Measurements from ENCODE around the gene OR2V1. TPM values are rescaled to one million over a fixed set of nuclear protein-coding genes. Genes with fewer than 3 reads are reported as not detected.
"Not testable (repeated sequence)": the region's sequence is repeated elsewhere in the genome, so short reads cannot be mapped to it uniquely, and the experiment has no call there.

Gene OR2V1
- total RNA-seq, 1 donor from 2014 or later, result not detected

DNA sequence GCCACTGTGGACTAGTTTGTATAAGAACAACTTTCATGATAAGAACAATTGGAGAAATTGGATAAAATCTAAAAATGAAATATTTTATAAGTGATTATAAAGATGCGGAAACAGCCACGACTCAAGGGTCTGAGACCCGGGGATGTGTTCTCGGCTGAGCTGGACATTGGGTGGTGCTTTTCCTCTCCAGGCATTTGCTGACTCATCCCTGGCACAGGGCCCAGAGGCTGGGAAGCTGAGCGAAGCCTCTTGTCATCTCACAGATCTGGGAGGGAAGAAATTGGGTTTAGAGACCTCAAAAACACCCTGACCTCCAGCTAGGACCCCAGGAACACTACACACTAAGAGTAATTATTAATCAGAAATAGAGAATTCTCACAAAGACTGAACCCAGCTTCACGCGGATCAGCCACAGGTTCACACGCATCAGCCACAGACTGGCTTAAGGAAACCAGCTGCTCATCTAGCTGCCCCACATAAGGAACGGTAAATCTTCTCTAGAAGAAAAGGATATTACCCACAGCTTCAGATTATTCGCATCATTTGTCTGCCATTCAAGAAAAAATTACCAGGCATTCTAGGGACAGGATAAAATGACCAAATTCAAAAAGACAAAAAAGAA, 2.8 kb upstream of the OR2V1 start:
- intact Hi-C loops (cut with DNase I), result no loop called here
- peak; percentile 84 for DNase-seq (ENCODE audit: low spot score)

DNA sequence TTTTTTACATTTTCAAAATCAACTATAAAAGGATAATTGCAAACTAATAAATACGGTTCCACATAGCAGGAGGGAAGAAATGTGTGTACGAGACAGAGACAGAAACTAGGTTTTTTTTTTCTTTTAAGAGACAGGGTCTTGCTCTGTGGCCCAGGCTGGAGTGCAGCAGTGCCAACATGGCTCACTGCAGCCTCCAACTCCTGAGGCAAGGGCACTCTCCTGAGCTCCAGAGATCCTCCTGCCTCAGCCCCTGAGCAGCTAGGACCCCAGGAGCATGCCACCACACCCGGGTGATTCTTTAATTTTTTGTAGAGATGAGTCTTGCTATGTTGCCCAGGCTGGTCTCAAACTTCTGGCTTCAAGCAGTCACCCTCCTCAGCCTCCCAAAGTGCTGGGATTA, 2.1 kb upstream of the OR2V1 start:
- intact Hi-C loops (cut with DNase I), result no loop called here
- DNase-seq (ENCODE audit: low spot score), result no peak

DNA sequence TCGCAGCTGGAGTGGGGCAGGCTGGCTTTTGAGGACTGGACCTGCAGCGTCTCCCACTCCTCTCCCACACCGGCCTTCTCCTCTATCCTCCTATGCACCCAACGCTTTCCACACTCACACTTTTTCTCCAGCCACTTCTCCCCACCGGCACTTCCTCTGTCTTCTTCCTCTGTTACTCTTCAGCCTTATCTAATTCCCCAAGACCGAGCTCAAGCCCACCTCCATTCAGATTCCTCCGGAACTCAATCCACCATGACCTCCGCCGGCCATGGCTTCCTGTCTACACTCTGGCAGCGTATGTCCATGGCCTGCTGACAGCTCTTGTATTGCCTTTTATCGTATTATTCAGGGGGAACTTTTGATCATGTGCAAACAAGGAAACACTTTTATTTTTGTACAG, 545 bp upstream of the OR2V1 start:
- intact Hi-C loops (cut with DNase I), result no loop called here
- DNase-seq (ENCODE audit: low spot score), result no peak

DNA sequence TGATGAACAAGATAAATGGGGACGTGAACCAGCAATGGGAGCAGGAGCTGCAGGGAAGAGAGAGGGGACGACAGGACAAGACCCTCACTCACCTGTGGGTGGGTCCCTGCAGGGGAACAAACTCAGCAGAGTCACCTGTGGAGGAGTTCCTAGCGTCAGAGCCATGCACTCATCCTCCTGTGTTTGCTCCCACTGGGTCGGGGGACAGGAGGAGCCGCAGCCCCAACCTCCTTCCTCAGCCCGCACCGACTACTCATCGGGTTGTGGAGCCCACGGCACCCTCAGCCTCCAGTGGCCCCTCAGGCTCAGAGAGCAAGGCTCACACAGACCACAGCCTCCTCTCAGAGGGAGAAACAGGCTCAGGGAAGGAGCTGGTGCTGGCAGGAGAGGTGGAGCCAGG, 888 bp downstream of the OR2V1 start:
- intact Hi-C loops (cut with DNase I); DNase-seq (ENCODE audit: low spot score): not testable (repeated sequence)

DNA sequence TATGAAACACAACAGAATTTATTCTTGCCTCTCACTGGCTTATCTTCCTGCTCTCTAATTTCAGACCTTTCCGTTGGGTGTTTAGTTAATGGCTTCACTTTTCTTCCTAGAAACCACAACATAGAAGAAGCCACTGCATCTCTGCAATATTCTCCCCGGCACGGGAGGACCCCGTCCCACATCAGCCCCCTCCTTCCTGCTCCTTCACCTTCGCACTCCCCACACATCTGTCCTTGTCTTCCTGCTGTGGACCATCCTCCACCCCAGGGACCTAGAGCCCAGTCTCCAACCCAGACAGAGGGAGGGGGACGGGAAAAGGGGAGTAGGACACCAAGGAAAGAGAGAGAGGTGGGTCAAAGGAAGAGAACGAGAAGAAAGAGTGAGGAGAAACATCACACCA, 1.4 kb downstream of the OR2V1 start:
- DNase-seq (ENCODE audit: low spot score), result no peak
- intact Hi-C loops (cut with DNase I), result no loop called here

DNA sequence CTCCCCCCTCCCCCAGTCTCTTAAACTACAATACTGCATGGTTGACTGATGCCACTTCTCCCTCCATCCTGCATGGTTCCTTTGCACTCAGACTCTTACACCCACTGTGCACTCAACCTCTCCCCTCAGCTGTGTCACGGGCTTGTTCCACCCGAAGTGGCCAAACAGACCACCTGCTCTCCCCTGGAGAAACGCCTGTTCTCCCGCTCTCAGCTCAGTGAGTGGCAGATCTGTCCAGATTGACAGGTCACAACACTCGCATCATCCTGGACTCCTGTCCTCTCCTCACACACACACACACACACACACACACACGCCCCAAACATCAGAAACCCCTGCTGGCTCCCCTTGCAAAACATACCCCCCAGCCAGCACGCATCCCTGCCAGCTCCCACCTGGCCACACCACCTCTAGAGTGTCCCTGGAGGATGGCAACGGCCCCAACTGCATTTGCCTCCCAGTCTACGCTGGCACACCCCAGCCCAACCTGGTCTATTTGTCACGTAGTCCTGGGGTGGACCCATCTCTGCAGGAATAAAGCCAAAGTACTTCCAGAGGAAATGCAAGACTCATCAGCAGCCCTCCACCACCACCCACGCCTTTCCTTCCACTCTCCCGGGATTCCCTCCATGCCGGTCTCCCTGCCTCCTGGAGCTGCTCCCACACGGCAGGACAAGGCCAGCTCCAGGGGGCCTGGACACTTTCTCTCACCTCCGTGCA, 2.9 kb downstream of the OR2V1 start:
- no peak for DNase-seq (ENCODE audit: low spot score)
- intact Hi-C loops (cut with DNase I), result no loop called here

DNA sequence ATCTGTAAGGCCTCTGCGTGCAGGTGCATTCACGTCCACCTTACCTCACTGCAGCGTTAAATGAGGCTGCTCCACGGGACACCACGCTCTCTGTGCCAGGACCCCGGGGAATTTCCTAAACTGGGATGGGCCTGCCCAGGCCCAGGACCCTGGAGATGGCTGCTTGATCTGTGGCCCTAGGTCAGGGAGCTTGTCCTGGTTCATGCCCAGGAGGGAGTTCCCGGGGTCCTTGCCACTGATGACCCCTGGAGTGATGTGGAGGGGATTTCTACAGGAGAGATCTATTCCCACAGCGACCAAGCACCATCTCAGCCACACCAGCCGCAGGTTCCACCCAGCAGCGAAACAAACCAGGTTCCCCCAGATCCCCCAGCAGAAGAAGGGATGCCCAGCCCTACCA, 3.5 kb downstream of the OR2V1 start:
- no peak for DNase-seq (ENCODE audit: low spot score)
- intact Hi-C loops (cut with DNase I), result no loop called here

DNA sequence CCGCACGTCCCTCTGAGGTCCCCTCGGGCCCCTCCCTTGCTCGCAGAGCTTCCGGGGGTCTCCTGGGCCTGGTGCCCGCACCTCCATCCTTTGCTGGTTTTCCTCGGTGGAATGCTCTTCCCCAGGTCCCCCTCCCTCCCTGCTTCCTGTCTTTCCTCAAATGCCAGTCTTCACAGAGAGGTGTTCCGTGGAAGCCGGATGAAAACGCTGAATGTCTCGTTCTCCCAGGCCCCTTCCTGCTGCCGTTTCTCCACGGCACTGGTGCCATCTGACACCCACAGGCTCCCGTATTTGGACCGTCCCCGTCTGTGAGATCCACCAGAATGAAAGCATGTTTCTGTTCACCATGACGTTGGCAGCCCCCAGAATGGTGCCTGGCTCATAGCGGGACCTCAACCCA, 4.1 kb downstream of the OR2V1 start:
- no peak for DNase-seq (ENCODE audit: low spot score)
- intact Hi-C loops (cut with DNase I), result no loop called here

DNA sequence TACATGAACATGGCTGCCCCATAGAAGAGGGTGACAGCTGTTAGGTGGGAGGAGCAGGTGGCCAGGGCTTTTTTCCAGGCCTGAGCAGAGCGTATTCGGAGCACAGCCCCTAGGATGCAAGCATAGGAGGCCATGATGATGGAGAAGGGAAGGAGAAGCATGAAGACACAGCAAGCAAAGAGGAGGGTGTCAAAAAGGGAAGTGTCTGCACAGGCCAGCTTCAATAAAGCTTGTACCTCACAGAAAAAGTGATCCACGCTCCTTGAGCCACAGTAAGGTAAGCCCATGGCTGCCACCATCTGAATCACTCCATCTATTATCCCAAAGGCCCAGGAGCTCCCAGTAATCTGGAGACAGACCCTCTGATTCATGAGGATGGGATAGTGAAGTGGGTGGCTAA, 6.4 kb downstream of the OR2V1 start:
- intact Hi-C loops (cut with DNase I), result no loop called here
- DNase-seq (ENCODE audit: low spot score), result no peak

DNA sequence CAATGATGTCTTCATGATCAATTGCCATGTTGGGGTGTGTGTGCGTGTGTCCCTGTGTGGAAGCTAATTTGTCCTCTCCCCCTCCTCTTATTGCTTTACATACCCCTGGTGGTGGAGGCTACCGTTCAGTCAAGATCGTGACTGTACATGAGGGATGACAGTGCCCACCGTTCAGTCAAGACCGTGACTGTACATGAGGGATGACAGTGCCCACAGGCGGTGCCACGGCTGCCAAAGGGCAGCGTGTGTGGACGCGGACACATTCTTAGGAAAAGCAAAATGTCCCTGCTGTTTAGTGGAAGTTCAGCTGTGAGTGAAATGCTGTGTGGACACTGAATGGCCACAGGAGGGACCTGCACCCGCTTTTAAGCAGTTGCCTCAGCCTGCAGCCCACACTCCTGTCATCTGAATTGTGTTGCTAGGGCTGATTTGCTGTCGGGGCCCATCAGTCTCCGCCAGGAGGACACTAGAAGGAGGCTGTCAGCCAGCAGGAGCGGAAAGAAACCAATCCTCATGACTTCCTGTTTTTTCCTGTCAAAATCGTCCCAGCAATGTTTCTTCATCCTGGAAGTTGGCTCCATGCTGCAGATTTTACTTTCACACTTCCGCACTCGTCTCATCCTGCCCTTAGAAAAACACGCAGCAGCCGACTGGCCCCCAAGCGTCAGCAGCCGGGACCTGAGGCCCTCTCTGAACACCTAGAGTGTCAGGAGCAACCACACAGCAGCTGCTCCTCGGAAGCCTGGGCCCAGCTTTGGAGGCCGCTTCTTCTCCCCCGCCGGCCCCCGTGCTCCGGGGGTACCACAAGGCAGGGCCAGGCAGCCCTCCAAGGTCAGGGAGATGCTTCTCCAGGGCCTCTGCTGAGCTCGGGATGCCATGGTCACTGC, 9.1 kb downstream of the OR2V1 start:
- DNase-seq (ENCODE audit: low spot score), result no peak
- intact Hi-C loops (cut with DNase I), result no loop called here

DNA sequence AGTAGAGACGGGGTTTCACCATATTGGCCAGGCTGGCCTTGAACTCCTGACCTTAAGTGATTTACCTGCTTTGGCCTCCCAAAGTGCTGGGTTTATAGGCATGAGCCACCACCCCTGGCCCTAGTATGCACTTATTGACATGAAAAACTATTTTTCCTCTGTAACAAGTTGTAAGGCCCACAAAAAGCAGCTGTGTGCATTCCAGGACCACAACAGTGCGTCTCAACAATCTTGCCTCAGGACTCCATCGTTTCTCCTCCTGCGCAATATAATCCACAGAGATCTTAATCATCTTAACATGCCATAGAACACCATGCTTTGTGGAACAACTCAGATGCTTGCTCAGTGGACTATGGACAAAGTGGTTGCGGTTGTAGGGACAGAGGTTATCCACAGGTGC, 10.2 kb downstream of the OR2V1 start:
- intact Hi-C loops (cut with DNase I), result no loop called here
- DNase-seq (ENCODE audit: low spot score), result no peak

DNA sequence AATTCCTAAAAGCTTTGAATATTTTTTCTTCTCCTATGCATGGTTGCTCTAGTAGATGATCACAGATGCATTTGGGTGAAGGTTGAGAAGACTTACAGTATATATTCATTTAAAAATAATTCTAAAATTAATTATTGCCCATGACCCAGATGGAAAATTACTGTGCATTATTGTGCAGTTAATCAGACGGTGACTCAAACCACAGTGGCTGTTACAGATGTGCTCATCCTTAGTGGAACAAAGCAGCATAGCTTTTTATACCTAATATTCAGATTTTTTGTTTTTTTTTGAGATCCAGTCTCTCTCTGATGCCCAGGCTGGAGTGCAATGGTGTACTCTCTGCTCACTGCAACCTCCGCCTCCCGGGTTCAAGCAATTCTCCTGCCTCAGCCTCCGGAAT, 10.7 kb downstream of the OR2V1 start:
- DNase-seq (ENCODE audit: low spot score), result no peak
- intact Hi-C loops (cut with DNase I), result no loop called here

DNA sequence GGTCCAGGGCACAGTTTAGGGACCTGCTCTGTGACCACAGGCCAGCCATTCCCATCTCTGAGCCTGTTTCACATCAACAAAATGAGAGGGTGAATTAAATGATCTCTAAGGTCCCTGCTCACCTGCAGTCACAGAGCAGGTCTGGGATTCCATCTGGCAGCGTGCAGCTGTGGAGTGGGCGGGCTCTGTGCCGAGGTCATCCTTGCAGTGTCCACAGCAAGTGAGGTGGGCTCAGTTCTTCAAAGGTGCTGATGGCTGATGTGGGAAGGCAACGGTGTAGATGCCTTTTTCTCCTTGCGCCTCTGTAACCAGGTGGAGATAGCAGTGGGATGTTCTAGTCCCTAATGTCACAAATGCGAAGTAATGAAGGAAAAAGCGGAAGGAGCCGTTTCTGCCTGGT, 11.9 kb downstream of the OR2V1 start:
- intact Hi-C loops (cut with DNase I), result no loop called here
- no peak for DNase-seq (ENCODE audit: low spot score)

DNA sequence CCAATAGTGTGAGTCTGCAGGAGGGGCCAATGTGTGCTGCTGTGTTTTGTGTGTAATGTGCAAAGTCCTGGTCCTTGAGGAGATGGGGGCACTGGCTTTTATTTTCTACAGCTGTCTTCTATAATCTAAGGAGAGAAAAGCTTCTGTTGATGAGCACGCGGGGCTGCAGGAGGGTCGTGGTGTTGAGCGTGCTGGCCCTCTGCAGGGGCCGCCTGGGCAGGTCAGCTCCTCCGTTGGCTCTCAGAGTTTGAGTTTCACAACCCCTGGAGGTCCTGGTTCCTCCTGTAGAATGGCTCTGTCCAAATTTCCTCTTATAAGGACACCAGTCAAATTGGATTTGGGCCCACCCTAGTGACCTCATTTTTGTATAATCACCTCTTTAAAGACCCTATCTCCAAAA, 12.6 kb downstream of the OR2V1 start:
- intact Hi-C loops (cut with DNase I), result no loop called here
- no peak for DNase-seq (ENCODE audit: low spot score)

DNA sequence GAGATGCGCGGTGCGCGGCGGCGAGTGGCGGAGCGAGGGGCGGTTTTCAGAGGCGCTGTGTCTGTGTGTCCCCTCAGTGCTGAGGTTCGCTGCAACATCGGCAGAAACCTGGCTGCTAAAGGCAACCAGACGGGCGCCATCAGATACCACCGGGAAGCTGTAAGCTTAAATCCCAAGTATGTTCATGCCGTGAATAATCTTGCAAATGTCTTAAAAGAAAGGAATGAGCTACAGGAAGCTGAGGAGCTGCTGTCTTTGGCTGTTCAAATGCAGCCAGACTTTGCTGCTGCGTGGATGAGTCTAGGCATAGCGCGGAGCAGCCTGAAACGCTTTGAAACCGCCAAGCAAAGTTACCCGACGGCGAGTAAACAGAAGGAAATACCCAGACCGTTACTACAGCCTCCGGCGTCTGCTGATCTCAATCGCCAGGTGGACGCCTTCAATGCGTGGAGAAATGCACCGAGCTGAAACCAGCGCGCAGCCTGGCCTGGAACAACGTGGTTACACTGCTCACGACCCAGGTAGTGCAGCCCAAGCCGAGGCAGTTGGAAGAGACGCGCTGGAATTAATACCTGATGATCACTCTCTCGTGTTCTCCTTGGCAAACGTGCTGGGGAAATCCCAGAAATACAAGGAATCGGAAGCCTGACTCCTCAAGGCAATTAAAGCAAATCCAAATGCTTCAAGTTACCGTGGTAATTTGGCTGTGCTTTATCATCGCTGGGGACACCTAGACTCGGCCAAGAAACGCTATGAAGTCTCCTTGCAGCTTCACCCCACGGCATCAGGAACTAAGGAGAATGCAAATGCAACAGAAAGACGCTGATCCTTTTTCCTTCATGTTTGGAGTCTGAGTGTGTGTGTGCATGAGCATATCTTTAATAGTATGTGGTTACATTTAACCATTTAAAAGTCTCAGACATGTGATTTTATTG, 15.9 kb downstream of the OR2V1 start:
- no peak for DNase-seq (ENCODE audit: low spot score)
- intact Hi-C loops (cut with DNase I), result no loop called here

DNA sequence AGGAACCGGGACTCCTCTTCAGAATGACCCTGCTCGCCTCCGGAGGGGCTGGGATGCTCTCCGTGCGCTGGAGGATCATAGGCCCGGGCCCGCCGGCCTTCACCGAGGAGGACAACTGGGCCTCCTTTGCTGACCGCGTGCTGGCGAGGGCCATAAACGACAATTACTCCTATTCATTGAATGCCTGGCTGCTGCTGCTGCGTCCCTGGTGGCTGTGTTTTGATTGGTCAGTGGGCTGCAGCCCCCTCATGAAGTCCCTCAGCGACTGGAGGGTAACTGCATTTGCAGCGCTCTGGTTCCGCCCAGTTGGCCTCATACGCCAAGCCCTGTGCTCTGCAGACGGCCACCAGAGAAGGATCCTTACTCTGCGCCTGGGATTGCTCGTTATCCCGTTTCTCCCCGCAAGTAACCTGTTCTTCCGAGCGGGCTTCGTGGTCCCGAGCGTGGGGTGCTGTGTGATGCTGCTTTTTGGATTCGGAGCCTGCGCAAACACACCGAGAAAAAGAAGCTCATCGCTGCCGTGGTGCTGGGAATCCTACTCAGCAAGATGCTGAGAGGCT, 16.6 kb downstream of the OR2V1 start:
- intact Hi-C loops (cut with DNase I), result no loop called here
- no peak for DNase-seq (ENCODE audit: low spot score)

DNA sequence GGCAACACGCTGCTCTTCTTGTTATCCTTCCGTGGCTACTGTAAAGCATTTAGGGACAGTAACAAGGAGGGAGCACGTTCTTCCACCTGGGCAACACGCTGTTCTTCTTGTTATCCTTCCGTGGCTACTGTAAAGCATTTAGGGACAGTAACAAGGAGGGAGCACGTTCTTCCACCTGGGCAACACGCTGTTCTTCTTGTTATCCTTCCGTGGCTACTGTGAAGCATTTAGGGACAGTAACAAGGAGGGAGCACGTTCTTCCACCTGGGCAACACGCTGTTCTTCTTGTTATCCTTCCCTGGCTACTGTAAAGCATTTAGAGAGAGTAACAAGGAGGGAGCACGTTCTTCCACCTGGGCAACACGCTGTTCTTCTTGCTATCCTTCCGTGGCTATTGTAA, 17.4 kb downstream of the OR2V1 start:
- DNase-seq (ENCODE audit: low spot score); intact Hi-C loops (cut with DNase I): not testable (repeated sequence)

DNA sequence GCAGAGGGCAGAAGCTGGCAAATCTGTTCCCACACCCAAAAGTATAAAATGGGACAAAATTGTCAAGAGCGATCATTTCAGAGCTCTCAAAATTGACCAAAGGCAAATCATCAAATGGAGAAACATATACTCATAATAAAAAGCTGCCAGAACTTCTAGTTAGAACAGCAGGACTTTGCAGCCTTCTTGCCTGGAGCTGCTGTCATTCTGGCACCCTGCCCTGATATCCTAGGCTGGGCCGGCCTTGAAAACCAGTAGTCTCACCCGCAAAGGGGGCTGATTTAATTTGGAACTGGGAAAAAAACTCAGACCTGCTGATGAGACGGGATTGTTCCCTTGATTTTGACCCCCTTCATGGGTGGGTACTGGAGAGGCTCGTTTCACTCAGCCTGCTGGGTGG, 18.5 kb downstream of the OR2V1 start:
- no peak for DNase-seq (ENCODE audit: low spot score)
- intact Hi-C loops (cut with DNase I), result no loop called here

DNA sequence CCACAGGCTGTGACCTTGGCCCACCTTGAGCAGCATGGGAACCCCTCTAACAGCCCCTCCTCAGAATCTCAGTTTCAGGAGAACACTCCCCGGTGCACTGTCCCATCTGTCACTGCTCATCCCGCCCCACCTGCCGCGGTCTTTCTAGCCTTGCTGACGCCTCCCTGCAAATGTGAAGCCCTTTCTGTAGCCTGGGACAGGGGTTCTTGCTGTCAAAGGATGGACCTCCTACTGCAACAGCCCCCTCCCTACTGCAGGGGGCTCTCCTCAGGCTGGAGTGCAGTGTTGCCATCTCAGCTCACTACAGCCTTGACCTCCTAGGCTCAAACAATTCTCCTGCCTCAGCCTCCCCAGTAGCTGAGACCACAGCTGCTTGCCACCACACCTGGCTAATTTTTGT, 20.0 kb downstream of the OR2V1 start:
- DNase-seq (ENCODE audit: low spot score), result no peak
- intact Hi-C loops (cut with DNase I), result no loop called here

Measured in cardiac septum (tissue), 1 donor.